ENCODE measurements around the gene CLDN14.

- TF ChIP-seq CTCF (IDR thresholded peaks at IDR 0.05) = no peak
- no peak for TF ChIP-seq POLR2A (IDR thresholded peaks at IDR 0.05)
Measured at GRCh38 chr21:36423771-36424433, 56.0 kb downstream of the CLDN14 start.
